ENCODE results near the gene GYPC.

The GYPC gene

DNA sequence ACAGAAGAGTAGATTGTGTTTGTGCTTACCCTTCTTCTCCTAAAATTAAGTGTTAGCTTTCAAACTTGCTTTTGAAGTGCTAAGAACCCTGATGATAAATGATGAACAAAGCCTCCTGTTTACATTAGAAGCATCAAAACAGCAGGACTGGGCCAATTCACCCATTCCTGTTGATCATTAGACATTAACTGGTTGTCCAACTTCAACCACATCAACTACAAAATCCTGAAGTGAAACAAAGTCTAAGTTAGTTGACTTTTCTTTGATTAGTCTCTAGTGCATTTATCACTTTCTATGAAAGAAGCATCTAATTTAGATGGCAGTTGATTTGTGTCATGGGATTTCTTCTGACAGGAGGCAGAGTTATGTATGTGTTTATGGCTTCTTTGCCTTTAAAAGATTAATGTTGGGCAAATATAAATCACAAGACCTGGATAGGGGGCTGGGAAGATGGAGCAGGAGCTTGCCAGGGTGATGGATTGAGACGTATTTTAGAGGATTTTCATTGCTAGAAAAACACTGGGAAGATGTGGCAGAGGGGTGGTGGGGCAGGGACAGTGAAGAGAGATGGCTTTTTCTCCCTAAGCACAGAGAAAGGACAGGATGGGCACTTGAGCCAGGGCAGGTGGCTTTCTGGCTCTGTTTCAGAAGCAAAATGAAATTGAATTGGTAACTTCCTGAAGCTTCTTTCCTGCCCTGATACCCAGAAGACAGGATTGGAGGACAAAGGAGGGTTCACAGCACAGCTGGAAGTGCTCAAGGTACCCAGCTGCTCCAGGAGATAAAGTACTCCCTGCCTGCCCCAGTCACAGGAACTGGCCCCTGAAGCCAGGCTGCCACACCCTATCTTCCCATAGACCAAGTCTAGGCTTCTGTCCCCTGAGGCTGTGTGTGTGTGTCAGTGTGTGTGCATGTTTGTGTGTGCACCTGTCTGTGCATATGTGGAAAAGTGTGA is 20.5 kb downstream of the GYPC start:
- Histone ChIP-seq H3K27me3 (ENCODE audit: insufficient read depth, poor library complexity, severe bottlenecking) (no peaks in the 10 kb centered on the region), H3K4me3 (replicated peaks; ENCODE audit: insufficient read depth, low read length) (no peak overlapping the region), H3K27ac (replicated peaks) (no peak overlapping the region)
- TF ChIP-seq POLR2AphosphoS5 (IDR thresholded peaks at IDR 0.05; ENCODE audit: low read depth) (no peak), GABPA (IDR thresholded peaks at IDR 0.05; ENCODE audit: low read depth) (no peak), SPI1 (IDR thresholded peaks at IDR 0.05; ENCODE audit: borderline replicate concordance, low read depth) (no peak)
- TF ChIP-seq, protein P1, sequence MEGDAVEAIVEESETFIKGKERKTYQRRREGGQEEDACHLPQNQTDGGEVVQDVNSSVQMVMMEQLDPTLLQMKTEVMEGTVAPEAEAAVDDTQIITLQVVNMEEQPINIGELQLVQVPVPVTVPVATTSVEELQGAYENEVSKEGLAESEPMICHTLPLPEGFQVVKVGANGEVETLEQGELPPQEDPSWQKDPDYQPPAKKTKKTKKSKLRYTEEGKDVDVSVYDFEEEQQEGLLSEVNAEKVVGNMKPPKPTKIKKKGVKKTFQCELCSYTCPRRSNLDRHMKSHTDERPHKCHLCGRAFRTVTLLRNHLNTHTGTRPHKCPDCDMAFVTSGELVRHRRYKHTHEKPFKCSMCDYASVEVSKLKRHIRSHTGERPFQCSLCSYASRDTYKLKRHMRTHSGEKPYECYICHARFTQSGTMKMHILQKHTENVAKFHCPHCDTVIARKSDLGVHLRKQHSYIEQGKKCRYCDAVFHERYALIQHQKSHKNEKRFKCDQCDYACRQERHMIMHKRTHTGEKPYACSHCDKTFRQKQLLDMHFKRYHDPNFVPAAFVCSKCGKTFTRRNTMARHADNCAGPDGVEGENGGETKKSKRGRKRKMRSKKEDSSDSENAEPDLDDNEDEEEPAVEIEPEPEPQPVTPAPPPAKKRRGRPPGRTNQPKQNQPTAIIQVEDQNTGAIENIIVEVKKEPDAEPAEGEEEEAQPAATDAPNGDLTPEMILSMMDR (IDR thresholded peaks at IDR 0.05; ENCODE audit: insufficient read depth, low read length) = no peak
- TF ChIP-seq, protein P2, sequence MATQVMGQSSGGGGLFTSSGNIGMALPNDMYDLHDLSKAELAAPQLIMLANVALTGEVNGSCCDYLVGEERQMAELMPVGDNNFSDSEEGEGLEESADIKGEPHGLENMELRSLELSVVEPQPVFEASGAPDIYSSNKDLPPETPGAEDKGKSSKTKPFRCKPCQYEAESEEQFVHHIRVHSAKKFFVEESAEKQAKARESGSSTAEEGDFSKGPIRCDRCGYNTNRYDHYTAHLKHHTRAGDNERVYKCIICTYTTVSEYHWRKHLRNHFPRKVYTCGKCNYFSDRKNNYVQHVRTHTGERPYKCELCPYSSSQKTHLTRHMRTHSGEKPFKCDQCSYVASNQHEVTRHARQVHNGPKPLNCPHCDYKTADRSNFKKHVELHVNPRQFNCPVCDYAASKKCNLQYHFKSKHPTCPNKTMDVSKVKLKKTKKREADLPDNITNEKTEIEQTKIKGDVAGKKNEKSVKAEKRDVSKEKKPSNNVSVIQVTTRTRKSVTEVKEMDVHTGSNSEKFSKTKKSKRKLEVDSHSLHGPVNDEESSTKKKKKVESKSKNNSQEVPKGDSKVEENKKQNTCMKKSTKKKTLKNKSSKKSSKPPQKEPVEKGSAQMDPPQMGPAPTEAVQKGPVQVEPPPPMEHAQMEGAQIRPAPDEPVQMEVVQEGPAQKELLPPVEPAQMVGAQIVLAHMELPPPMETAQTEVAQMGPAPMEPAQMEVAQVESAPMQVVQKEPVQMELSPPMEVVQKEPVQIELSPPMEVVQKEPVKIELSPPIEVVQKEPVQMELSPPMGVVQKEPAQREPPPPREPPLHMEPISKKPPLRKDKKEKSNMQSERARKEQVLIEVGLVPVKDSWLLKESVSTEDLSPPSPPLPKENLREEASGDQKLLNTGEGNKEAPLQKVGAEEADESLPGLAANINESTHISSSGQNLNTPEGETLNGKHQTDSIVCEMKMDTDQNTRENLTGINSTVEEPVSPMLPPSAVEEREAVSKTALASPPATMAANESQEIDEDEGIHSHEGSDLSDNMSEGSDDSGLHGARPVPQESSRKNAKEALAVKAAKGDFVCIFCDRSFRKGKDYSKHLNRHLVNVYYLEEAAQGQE (IDR thresholded peaks at IDR 0.05; ENCODE audit: insufficient replicate concordance, low read depth) = no peak
- DNase-seq (ENCODE audit: low read depth in 1 of 2, low spot score in 1 of 2) = no peak

GRCh38 chr2:126677176-126677538 is 21.2 kb downstream of the GYPC start:
- no peak for TF ChIP-seq GABPA (IDR thresholded peaks at IDR 0.05; ENCODE audit: low read depth)
- no peak for TF ChIP-seq POLR2AphosphoS5 (IDR thresholded peaks at IDR 0.05; ENCODE audit: low read depth)
- TF ChIP-seq, protein P2 (IDR thresholded peaks at IDR 0.05; ENCODE audit: insufficient replicate concordance, low read depth) = no peak
- no peak for TF ChIP-seq SPI1 (IDR thresholded peaks at IDR 0.05; ENCODE audit: borderline replicate concordance, low read depth)
- TF ChIP-seq, protein P1 (IDR thresholded peaks at IDR 0.05; ENCODE audit: insufficient read depth, low read length) = no peak
- H3K4me3 ChIP-seq (replicated peaks; ENCODE audit: insufficient read depth, low read length) = no peak overlapping the region
- no peak overlapping the region for H3K27ac ChIP-seq (replicated peaks)
- no peaks in the 10 kb centered on the region for H3K27me3 ChIP-seq (ENCODE audit: insufficient read depth, poor library complexity, severe bottlenecking)
- no peak for DNase-seq (ENCODE audit: low read depth in 1 of 2, low spot score in 1 of 2)

GRCh38 chr2:126678269-126679065 is 22.5 kb downstream of the GYPC start:
- H3K27me3 ChIP-seq (ENCODE audit: insufficient read depth, poor library complexity, severe bottlenecking) = no peaks in the 10 kb centered on the region
- TF ChIP-seq SPI1 (IDR thresholded peaks at IDR 0.05; ENCODE audit: borderline replicate concordance, low read depth) (no peak), GABPA (IDR thresholded peaks at IDR 0.05; ENCODE audit: low read depth) (no peak)
- TF ChIP-seq, protein P1 (IDR thresholded peaks at IDR 0.05; ENCODE audit: insufficient read depth, low read length) = no peak
- no peak for DNase-seq (ENCODE audit: low read depth in 1 of 2, low spot score in 1 of 2)
- no peak overlapping the region for H3K27ac ChIP-seq (replicated peaks)
- H3K4me3 ChIP-seq (replicated peaks; ENCODE audit: insufficient read depth, low read length) = no peak overlapping the region
